H9 (cell line): Measurements from ENCODE around the gene ITPRID2. TPM values are rescaled to one million over a fixed set of nuclear protein-coding genes. Genes with fewer than 3 reads are reported as not detected.

Experiments
- DNase-seq: peaks from one replicate; pipeline ENCODE4 v3.0.0-alpha.2; 2017
- H2AFZ ChIP-seq: one replicate; pipeline ENCODE4 v1.6.1; 2013; ENCODE audit warnings: mild to moderate bottlenecking, low read length, control low read depth, moderate library complexity
- H2AK5ac ChIP-seq: 2 replicates; pipeline ENCODE4 v1.6.1; 2013; ENCODE audit warnings: low read length, control low read depth, mixed read lengths; ENCODE audit not compliant: insufficient read length
- H2BK120ac ChIP-seq: one replicate; pipeline ENCODE4 v1.6.1; 2013; ENCODE audit warnings: low read depth, mild to moderate bottlenecking, low read length, control low read depth, inconsistent platforms; ENCODE audit not compliant: poor library complexity, severe bottlenecking
- H2BK12ac ChIP-seq: 2 replicates; pipeline ENCODE4 v1.6.1; 2013; ENCODE audit warnings: low read length, control low read depth, mixed read lengths, low read depth; ENCODE audit not compliant: insufficient read length
- H2BK15ac ChIP-seq: 2 replicates; pipeline ENCODE4 v1.6.1; 2013; ENCODE audit warnings: low read depth, low read length, control low read depth
- H2BK20ac ChIP-seq: one replicate; pipeline ENCODE4 v1.6.1; 2013; ENCODE audit warnings: low read depth, mild to moderate bottlenecking, low read length, control low read depth, inconsistent platforms; ENCODE audit not compliant: poor library complexity, severe bottlenecking
- H2BK5ac ChIP-seq: 2 replicates; pipeline ENCODE4 v1.6.1; 2013; ENCODE audit warnings: low read length, control low read depth, mixed read lengths; ENCODE audit not compliant: insufficient read length
- H3K14ac ChIP-seq: 2 replicates; pipeline ENCODE4 v1.6.1; 2013; ENCODE audit warnings: low read length, control low read depth; ENCODE audit not compliant: insufficient read depth
- H3K18ac ChIP-seq: 2 replicates; pipeline ENCODE4 v1.6.1; 2013; ENCODE audit warnings: low read depth, mild to moderate bottlenecking, mixed read lengths, low read length, control low read depth; ENCODE audit not compliant: insufficient read length
- H3K23ac ChIP-seq: 2 replicates; pipeline ENCODE4 v1.6.1; 2013; ENCODE audit warnings: low read length, control low read depth, mixed read lengths, low read depth; ENCODE audit not compliant: insufficient read length
- H3K23me2 ChIP-seq: 2 replicates; pipeline ENCODE4 v1.6.1; 2013; ENCODE audit warnings: low read depth, mild to moderate bottlenecking, mixed read lengths, low read length, control low read depth; ENCODE audit not compliant: insufficient read length, poor library complexity, severe bottlenecking
- H3K27ac ChIP-seq: 2 replicates; pipeline ENCODE4 v1.5.1; 2013; ENCODE audit warnings: low read length, control low read depth, mixed read lengths, low read depth; ENCODE audit not compliant: insufficient read length
- H3K27me3 ChIP-seq: 2 replicates; pipeline ENCODE4 v1.6.1; 2013; ENCODE audit warnings: low read length, control low read depth, inconsistent platforms; ENCODE audit not compliant: insufficient read depth
- H3K4ac ChIP-seq: 2 replicates; pipeline ENCODE4 v1.6.1; 2013; ENCODE audit warnings: low read depth, mild to moderate bottlenecking, control low read depth, inconsistent platforms, low read length, moderate library complexity
- H3K4me1 ChIP-seq: 2 replicates; pipeline ENCODE4 v1.6.1; 2013; ENCODE audit warnings: low read length, control low read depth, inconsistent platforms; ENCODE audit not compliant: insufficient read depth
- H3K4me2 ChIP-seq: 2 replicates; pipeline ENCODE4 v1.6.1; 2013; ENCODE audit warnings: low read length, control low read depth, mixed read lengths; ENCODE audit not compliant: insufficient read length, insufficient read depth
- H3K56ac ChIP-seq: 2 replicates; pipeline ENCODE4 v1.6.1; 2013; ENCODE audit warnings: low read depth, mild to moderate bottlenecking, mixed read lengths, low read length, control low read depth; ENCODE audit not compliant: insufficient read length
- H3K79me1 ChIP-seq: 2 replicates; pipeline ENCODE4 v1.6.1; 2013; ENCODE audit warnings: low read depth, mild to moderate bottlenecking, moderate library complexity, low read length, control low read depth, inconsistent platforms; ENCODE audit not compliant: insufficient read depth, poor library complexity, severe bottlenecking
- H3K79me2 ChIP-seq: 2 replicates; pipeline ENCODE4 v1.6.1; 2013; ENCODE audit warnings: low read length, control low read depth, inconsistent platforms; ENCODE audit not compliant: insufficient read depth
- H3K9ac ChIP-seq: 2 replicates; pipeline ENCODE4 v1.6.1; 2013; ENCODE audit warnings: low read length, control low read depth, mixed read lengths; ENCODE audit not compliant: insufficient read length; ENCODE audit errors: extremely low read depth
- H3K9me3 ChIP-seq: one replicate; pipeline ENCODE4 v1.6.1; 2013; ENCODE audit warnings: low read depth, low read length, inconsistent platforms; ENCODE audit not compliant: control insufficient read depth
- H3T11ph ChIP-seq: one replicate; pipeline ENCODE4 v1.6.1; 2013; ENCODE audit warnings: mild to moderate bottlenecking, low read length, control low read depth, inconsistent platforms
- H4K20me1 ChIP-seq: one replicate; pipeline ENCODE4 v1.6.1; 2013; ENCODE audit not compliant: control insufficient read depth, insufficient read length, insufficient read depth
- H4K5ac ChIP-seq: 2 replicates; pipeline ENCODE4 v1.6.1; 2013; ENCODE audit warnings: low read depth, mild to moderate bottlenecking, mixed read lengths, low read length, control low read depth; ENCODE audit not compliant: insufficient read length
- H4K8ac ChIP-seq: replicated peaks from 2 replicates; pipeline ENCODE4 v1.6.1; 2013; ENCODE audit warnings: low read length, control low read depth, mixed read lengths, low read depth; ENCODE audit not compliant: insufficient read length
- H4K91ac ChIP-seq: 2 replicates; pipeline ENCODE4 v1.6.1; 2013; ENCODE audit warnings: low read depth, mild to moderate bottlenecking, moderate library complexity, mixed read lengths, low read length, control low read depth; ENCODE audit not compliant: insufficient read length
- H3K27ac Mint-ChIP-seq, 3 experiments: 2 replicates in 2 of 3; 3 replicates in 1 of 3; pipeline ENCODE4 v1.8.0; 2020 to 2021; ENCODE audit warnings: mixed read lengths in 3 of 3, mild to moderate bottlenecking in 1 of 3, moderate library complexity in 1 of 3
- H3K27me3 Mint-ChIP-seq: 2 replicates; pipeline ENCODE4 v1.8.0; 2021; ENCODE audit warnings: low read depth, mild to moderate bottlenecking, moderate library complexity, mixed read lengths
- H3K36me3 Mint-ChIP-seq, 3 experiments: 2 replicates in 2 of 3; 3 replicates in 1 of 3; pipeline ENCODE4 v1.8.0; 2020 to 2021; ENCODE audit warnings: low read depth in 3 of 3, mixed read lengths in 3 of 3; ENCODE audit not compliant: insufficient read depth in 1 of 3
- H3K4me1 Mint-ChIP-seq, 2 experiments: 2 replicates each; pipeline ENCODE4 v1.8.0; 2020; ENCODE audit warnings: mixed read lengths in 2 of 2
- H3K4me3 Mint-ChIP-seq, 2 experiments: 2 replicates in 1 of 2; 3 replicates in 1 of 2; pipeline ENCODE4 v1.8.0; 2020 to 2021; ENCODE audit warnings: mild to moderate bottlenecking in 2 of 2, mixed read lengths in 2 of 2, moderate library complexity in 1 of 2
- H3K9me3 Mint-ChIP-seq, 2 experiments: 2 replicates in 1 of 2; 3 replicates in 1 of 2; pipeline ENCODE4 v1.8.0; 2020; ENCODE audit warnings: mild to moderate bottlenecking in 2 of 2, mixed read lengths in 2 of 2, moderate library complexity in 1 of 2
- CTCF ChIP-seq: fragments of 200-600 bp; sonication (generic); conservative IDR thresholded peaks from 3 replicates; pipeline ENCODE4 v1.8.0; 2021; ENCODE audit warnings: antibody characterized with exemption, mild to moderate bottlenecking
- WGBS: extraction: QIAGEN DNeasy Blood & Tissue Kit; methylation state at CpG from one replicate; pipeline ENCODE4 v1.1.7; 2013; ENCODE audit warnings: missing lambda C conversion rate, low lambda C conversion rate, mixed read lengths; ENCODE audit not compliant: insufficient read length; ENCODE audit errors: extremely low coverage; 5-methylcytosine and 5-hydroxymethylcytosine counted together
- total RNA-seq: library from RNA; stranded (reverse); gene quantifications from 2 replicates; pipeline ENCODE4 v1.2.1, GENCODE V29; 2021

Gene ITPRID2
- total RNA-seq, 1 experiment from 2014 or later: 12.0 TPM

DNA sequence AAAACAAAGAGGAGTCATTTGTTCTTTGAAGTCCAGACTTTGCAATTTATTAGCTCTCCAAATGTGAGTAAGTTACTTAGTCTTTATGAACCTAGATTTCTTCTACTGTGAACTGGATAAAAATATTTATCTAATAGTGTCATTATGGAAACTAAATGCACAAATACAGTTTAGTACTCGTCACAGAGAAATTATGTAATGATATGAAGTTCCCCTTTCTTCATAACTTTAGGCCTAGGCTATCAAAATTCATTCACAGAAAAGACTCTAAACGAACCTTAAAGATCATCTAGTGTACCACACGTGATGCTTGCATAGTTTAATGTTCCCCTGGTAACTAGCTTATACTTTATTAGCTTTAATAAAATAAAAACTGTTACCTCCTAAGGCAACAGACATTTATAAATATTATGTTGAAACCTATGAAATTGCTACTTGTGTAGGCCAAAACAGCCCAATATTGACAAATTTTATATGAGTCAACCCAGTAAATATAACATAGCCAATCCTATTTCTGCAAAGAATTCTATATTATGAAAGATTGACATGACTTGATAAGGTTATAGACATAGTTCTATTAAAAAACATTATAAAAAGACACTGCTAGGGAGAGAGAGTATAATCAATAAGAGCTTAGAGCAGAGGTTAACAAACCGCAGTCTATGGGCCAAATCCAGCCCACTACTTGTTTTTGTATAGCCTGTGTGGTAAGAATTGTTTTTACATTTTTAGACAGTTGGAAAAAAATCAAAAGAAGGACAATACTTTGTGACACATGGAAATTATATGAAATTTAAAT, 44.9 kb upstream of the ITPRID2 start:
- Mint-ChIP-seq H3K27ac (no peak overlapping the region), H3K36me3 (no peaks in the 10 kb centered on the region), H3K27me3 (no peaks in the 10 kb centered on the region), H3K4me1 (peaks cover 23 to 24% of the 10 kb centered on the region in 2 experiments), H3K9me3 (no peaks in the 10 kb centered on the region), H3K4me3 (no peak overlapping the region)
- H3K23me2 ChIP-seq: no peaks in the 10 kb centered on the region
- no peak overlapping the region for H4K5ac ChIP-seq
- no peak overlapping the region for H2BK15ac ChIP-seq
- TF ChIP-seq CTCF: no peak
- no peak overlapping the region for H3K14ac ChIP-seq
- no peak overlapping the region for H4K8ac ChIP-seq
- no peak overlapping the region for H3K4ac ChIP-seq
- H3K79me1 ChIP-seq: no peaks in the 10 kb centered on the region
- H3K79me2 ChIP-seq: no peaks in the 10 kb centered on the region
- no peak overlapping the region for H3K23ac ChIP-seq
- WGBS: no CpG with 5 or more reads among the region's 4 CpGs
- no peak overlapping the region for H3T11ph ChIP-seq
- H3K27ac ChIP-seq: no peak overlapping the region
- no peak for DNase-seq
- no peak overlapping the region for H2BK120ac ChIP-seq
- H4K20me1 ChIP-seq: no peaks in the 10 kb centered on the region
- H2BK5ac ChIP-seq: no peak overlapping the region
- no peak overlapping the region for H2AK5ac ChIP-seq
- no peak overlapping the region for H4K91ac ChIP-seq
- H3K56ac ChIP-seq: no peak overlapping the region
- no peak overlapping the region for H3K18ac ChIP-seq
- H3K4me2 ChIP-seq: no peak overlapping the region
- no peaks in the 10 kb centered on the region for H3K27me3 ChIP-seq
- H2BK12ac ChIP-seq: no peak overlapping the region
- H3K4me1 ChIP-seq: no peaks in the 10 kb centered on the region
- no peak overlapping the region for H3K9ac ChIP-seq
- H3K9me3 ChIP-seq: no peaks in the 10 kb centered on the region
- no peak overlapping the region for H2AFZ ChIP-seq
- H2BK20ac ChIP-seq: no peak overlapping the region
